ENCODE data around the gene STAC.

The STAC gene

GRCh38 chr3:36399933-36400332 is 19.6 kb downstream of the STAC start:
- TF ChIP-seq CTCF (IDR thresholded peaks at IDR 0.05; ENCODE audit: low read length) (no peak), EZH2phosphoT487 (IDR thresholded peaks at IDR 0.05; ENCODE audit: low read length) (no peak), EZH2 (optimal IDR thresholded peaks at IDR 0.05; ENCODE audit: low read depth, low read length) (no peak)

DNA sequence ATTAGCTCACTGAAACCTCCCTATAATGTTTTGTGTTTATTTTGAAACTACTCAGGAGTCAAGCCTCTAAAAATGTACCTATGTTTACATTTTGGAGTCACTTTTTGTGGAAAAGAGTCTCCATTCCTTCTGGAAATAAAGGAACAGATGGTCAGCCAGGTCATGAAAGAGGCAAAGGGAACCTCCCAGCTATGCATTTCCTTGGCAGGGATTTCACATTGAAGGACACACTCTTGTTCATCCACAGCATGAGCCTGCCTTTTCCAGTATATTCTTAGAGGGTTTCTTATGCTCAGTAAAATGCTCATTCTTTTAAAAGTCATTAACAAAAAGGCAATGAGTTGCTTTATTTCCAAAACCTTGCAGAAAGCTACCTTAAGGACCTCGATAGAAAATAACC is 20.8 kb downstream of the STAC start:
- H2AFZ ChIP-seq (ENCODE audit: low read length), result no peak overlapping the region
- H3K4me3 ChIP-seq (ENCODE audit: low read length), result no peak overlapping the region
- H4K20me1 ChIP-seq (ENCODE audit: insufficient read depth, low read length), result no peaks in the 10 kb centered on the region
- H3K9ac ChIP-seq (ENCODE audit: low read length), result no peak overlapping the region
- H3F3A ChIP-seq (ENCODE audit: insufficient read depth, low read length), result peaks cover 12% of the 10 kb centered on the region
- H3K27me3 ChIP-seq (replicated peaks; ENCODE audit: insufficient read depth, low read length), result no peaks in the 10 kb centered on the region
- H3K9me3 ChIP-seq (replicated peaks; ENCODE audit: insufficient read depth, low read length), result no peaks in the 10 kb centered on the region
- no peak overlapping the region for H3K27ac ChIP-seq (ENCODE audit: low read length)
- no peak overlapping the region for H3K4me2 ChIP-seq (ENCODE audit: low read depth, low read length)
- DNase-seq, result no peak
- H3K9me2 ChIP-seq (replicated peaks; ENCODE audit: insufficient read depth, low read length), result no peaks in the 10 kb centered on the region
- H3K36me3 ChIP-seq (replicated peaks; ENCODE audit: insufficient read depth, low read length), result no peaks in the 10 kb centered on the region
- H3K4me1 ChIP-seq (ENCODE audit: low read length), result peaks cover 28% of the 10 kb centered on the region
- H3K79me2 ChIP-seq (ENCODE audit: low read length), result no peaks in the 10 kb centered on the region
- no peak for TF ChIP-seq CTCF (IDR thresholded peaks at IDR 0.05; ENCODE audit: low read length)

More at GRCh38 chr3:36399933-36400332, 19.6 kb downstream of the STAC start:
- Histone ChIP-seq H3K9ac (ENCODE audit: low read length) (peak overlapping the region; percentile 1; the same call in 1 of the 2 replicates), H3K79me2 (ENCODE audit: low read length) (no peaks in the 10 kb centered on the region), H3F3A (ENCODE audit: insufficient read depth, low read length) (peaks cover 12% of the 10 kb centered on the region), H4K20me1 (ENCODE audit: insufficient read depth, low read length) (no peaks in the 10 kb centered on the region), H3K9me2 (replicated peaks; ENCODE audit: insufficient read depth, low read length) (no peaks in the 10 kb centered on the region), H3K27ac (ENCODE audit: low read length) (peak overlapping the region; percentile 62), H3K9me3 (replicated peaks; ENCODE audit: insufficient read depth, low read length) (no peaks in the 10 kb centered on the region), H3K4me2 (ENCODE audit: low read depth, low read length) (peak overlapping the region; percentile 56), H3K4me3 (ENCODE audit: low read length) (peak overlapping the region; percentile 4; the same call in 1 of the 2 replicates), H3K27me3 (replicated peaks; ENCODE audit: insufficient read depth, low read length) (no peaks in the 10 kb centered on the region), H3K36me3 (replicated peaks; ENCODE audit: insufficient read depth, low read length) (no peaks in the 10 kb centered on the region), H3K4me1 (ENCODE audit: low read length) (peaks cover 28% of the 10 kb centered on the region), H2AFZ (ENCODE audit: low read length) (no peak overlapping the region; the same call in 1 of the 2 replicates)
- DNase-seq, result peak; percentile 73

DNA sequence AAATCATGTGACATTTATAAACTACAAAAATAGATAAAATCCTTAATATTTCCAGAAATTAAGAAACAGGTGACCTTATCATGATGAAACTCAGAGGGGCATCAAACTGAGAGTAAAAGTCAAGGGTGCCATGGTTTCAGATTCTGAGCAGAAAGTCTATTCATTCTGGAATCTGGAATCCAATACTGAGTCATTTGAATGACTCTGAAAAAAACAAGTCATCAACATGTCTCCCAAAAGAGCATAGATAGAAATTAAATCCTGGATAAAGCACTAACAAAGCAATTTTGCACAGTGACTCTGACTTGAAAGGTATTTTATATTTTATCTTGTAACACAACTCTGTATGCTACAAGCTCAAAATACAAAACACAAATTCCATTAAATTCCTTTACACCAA is 23.4 kb downstream of the STAC start:
- Histone ChIP-seq H3K4me3 (ENCODE audit: low read length) (no peak overlapping the region), H2AFZ (ENCODE audit: low read length) (no peak overlapping the region), H3K9me2 (replicated peaks; ENCODE audit: insufficient read depth, low read length) (no peaks in the 10 kb centered on the region), H3K4me1 (ENCODE audit: low read length) (peaks cover 22% of the 10 kb centered on the region), H3K9me3 (replicated peaks; ENCODE audit: insufficient read depth, low read length) (no peaks in the 10 kb centered on the region), H4K20me1 (ENCODE audit: insufficient read depth, low read length) (no peaks in the 10 kb centered on the region), H3K9ac (ENCODE audit: low read length) (no peak overlapping the region), H3K4me2 (ENCODE audit: low read depth, low read length) (no peak overlapping the region), H3K79me2 (ENCODE audit: low read length) (no peaks in the 10 kb centered on the region), H3K27me3 (replicated peaks; ENCODE audit: insufficient read depth, low read length) (no peaks in the 10 kb centered on the region), H3K27ac (ENCODE audit: low read length) (no peak overlapping the region), H3F3A (ENCODE audit: insufficient read depth, low read length) (peaks cover 12% of the 10 kb centered on the region), H3K36me3 (replicated peaks; ENCODE audit: insufficient read depth, low read length) (no peaks in the 10 kb centered on the region)
- TF ChIP-seq EZH2 (optimal IDR thresholded peaks at IDR 0.05; ENCODE audit: low read depth, low read length) (no peak), CTCF (IDR thresholded peaks at IDR 0.05; ENCODE audit: low read length) (no peak), EZH2phosphoT487 (IDR thresholded peaks at IDR 0.05; ENCODE audit: low read length) (no peak)
- DNase-seq, result no peak
